Activated T-cell treated with anti-CD3 and anti-CD28 coated beads for 24 hours (primary cell): ENCODE data around the gene CDS2.
"Not testable (repeated sequence)": the region's sequence is repeated elsewhere in the genome, so short reads cannot be mapped to it uniquely, and the experiment has no call there.

ENCODE experiments used
- DNase-seq: peaks from one replicate; pipeline ENCODE4 v3.0.0-alpha.2; 2020; ENCODE audit warnings: low read depth

Gene CDS2

DNA sequence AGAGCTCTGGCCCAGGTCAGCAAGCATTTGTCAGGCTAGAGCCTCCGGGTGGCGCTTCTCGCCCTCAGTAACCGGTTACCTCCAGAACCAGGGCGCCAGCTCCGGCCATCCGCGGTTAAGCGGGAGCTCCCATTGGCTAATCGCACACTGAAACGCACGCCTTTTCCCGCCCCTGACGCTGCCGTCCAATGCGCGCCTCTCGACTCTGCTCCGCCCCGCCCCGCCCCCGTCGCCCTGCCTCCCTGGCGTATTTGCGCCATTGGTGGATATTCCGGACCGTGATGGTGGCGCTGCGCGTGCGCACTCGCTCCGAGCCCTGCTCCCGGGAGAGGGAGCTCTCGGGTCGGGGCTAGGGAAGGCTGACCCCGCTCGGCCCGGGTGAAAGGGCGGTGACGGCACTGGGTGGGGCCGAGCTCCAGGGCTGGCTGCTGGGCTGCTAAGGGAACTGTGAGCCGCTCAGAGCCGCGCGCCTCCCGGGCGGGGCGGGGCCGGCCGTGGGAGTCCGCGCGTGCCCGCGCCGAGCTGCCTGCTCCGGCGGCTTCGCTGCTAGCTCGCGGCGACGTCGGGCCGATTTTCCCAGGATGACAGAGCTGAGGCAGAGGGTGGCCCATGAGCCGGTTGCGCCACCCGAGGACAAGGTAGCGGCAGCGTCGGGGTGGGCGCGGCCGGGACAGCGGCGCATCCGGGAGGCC, at the start of gene CDS2:
Gene CDS2, plus strand, starts transcription at position 497 of the 692 bp plus-strand sequence. Its CDS starts 85 bp downstream, at position 582.
- DNase-seq = peak; percentile 100

- no peak for DNase-seq
Observed at GRCh38 chr20:5077761-5078387, 48.9 kb upstream of the CDS2 start.

DNA sequence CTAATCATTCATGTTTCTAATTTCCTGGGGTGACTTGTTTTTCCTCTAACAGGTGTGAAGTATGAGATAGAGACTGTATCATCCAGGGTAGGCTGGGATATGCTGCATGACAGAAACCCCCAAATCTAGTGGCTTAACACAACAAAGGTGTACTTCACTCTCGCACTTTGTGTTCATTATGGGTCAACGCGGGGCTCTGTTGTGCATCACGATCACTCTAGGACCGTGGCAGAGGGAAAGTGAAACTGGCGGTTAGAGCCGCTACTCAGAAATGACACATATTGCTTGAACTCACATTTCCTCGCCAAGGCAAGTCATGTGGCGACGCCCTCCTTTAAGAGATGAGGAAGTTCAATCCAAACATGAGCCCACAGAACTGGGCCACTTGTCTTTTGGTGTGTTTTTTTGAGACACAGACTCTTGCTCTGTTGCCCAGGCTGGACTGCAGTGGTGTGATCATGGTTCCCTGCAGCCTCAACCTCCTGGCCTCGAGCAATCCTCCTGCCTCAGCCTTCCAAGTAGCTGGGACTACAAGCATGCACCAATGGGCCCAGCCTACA, 48.3 kb upstream of the CDS2 start:
- peak; percentile 72 for DNase-seq

DNA sequence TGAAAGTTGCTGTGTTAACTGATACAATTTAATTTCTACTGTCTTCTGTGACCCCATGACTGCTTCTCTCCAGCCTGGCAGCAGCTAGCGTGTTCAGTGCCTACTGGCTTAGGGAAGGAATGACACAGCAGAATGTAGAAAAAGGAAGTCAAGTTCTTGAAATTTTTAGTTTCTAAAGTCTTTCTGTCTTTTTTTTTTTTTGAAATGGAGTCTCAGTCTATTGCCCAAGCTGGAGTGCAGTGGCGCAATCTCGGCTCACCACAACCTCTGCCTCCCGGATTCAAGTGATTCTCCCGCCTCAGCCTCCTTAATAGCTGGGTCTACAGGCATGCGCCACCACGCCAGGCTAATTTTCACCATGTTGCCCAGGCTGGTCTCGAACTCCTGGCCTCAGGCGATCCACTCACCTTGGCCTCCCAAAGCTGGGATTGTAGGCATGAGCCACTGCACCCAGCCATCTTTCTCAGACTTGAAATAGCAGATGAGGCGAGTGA, 46.4 kb upstream of the CDS2 start:
- no peak for DNase-seq

DNA sequence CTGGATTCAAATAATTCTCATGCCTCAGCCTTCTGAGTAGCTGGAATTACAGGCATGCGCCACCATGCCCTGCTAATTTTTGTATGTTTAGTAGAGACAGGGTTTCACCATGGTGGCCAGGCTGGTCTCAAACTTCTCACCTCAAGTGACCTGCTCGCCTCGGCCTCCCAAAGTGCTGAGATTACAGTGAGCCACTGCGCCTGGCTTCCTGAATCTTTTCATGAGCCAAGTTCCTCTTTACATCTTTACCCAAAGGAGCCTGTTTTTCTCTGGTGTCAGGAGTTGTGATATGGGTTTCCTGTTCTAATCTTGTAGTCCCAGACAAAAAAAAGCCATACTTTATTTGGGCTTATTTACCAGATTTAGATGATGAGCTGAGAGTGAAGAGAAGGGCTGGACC, 41.4 kb upstream of the CDS2 start:
- DNase-seq = no peak

DNA sequence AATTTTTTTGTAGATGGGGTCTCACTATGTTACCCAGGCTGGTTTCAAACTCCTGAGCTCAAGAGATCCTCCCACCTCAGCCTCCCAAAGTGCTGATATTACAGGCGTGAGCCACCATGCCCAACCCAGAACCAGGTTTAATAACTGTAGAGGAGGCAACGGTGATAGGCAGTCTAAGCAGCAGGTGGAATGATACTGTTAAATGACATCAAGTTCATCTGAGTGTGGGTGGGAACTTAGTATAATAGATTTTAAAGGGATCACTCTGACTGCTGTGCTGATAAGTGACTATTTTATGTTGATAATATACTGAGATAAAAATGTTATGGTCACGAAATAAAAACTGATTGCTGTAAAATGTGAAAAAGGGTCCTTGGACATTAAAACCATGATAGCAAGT, 38.1 kb upstream of the CDS2 start:
- no peak for DNase-seq

DNA sequence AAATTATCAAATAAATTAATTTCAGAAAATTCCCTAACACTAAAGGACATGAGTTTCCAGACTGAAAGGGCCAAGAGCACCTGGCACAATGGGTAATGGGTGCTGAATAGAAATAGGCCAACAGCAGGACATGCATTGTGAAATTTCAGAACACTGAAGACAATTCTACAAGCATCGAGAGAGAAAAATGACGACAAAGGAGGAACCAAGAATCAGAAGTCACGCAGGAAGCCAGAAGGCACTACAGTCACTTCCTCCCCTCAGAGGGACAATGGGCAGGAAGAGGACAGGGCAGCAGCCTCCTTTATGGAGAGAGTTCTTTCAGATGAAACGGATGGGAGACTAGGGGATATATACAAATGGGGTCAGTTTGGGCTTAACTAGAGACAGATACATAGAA, 36.6 kb upstream of the CDS2 start:
- DNase-seq = no peak

DNA sequence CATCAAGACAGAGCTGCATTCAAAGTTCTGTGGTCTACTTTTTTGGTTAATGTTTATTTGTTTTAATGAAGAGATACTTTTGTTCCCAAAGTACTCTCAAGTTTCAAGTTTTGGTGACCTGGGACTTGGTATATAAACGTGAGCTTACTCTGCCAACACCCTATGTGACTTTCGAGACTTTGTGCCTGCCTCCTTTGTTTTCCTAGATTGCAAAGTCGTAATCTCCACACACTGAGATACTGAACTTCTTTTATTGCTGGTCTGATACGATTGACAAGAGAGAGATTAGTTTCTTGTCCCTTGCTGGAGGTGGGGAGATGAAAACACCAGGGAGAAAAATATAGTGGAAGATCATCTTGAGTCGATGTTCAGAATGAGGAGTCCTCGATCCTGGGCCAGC, 34.9 kb upstream of the CDS2 start:
- no peak for DNase-seq

- no peak for DNase-seq
Observed at GRCh38 chr20:5092765-5093339, 34.0 kb upstream of the CDS2 start.

DNA sequence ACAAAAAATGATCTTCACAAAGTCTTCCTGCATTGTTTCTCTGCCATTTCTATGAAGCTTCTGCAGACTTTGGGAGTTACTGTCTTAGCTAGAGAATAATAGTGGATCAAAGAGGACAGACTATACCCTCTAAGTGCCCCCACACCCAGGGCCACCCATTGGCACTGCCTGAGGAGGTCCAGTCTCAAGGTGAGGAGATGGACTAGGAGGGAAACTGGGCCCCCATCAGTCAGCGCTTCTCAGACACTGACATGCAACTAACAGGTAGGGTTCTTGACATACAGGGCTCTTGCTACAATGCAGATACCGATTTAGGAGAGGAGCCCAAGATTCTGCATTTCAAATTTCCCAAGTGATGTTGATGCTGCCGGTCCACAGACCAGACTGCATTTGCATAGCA, 31.4 kb upstream of the CDS2 start:
- DNase-seq = no peak

- no peak for DNase-seq
Observed at GRCh38 chr20:5095931-5096330, 30.9 kb upstream of the CDS2 start.

DNA sequence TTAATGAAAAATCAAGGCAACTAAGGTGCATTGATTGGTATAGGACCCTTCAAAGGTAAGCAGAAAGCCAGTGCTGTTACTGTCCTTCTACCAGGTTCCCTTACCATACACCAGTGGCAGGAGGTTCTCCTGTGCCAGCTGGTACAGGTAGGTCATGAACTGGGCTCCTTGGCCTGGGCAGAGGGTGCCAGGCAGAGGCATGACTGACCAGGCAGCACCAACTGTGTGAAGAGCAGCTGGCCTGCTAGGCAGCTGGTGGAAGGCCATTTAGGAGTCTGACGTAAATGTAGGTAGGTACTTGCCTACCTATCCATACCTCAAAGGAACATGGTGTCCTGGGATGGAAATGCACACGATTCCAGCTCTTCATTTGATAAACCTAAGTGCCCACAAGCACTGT, 30.3 kb upstream of the CDS2 start:
- DNase-seq = no peak

GRCh38 chr20:5099009-5099408, 27.8 kb upstream of the CDS2 start:
- DNase-seq = not testable (repeated sequence)

DNA sequence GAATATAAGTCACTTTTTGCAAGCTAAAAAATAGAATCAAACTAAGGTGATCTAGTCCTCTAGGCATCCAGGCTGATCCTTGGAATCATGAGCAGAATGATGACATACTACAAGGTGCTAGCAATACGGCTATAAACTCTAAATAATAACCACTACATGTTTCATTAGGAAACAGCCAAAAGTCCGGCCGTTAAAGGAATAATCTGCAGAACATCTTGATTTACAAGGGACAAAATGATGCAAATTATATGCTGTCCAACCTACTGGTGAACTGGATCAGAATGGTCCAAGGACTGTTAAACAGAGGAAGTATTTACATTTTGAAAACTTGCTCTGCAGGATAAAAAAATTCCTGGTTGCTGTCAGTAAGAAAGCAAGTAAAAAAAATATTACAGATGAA, 26.9 kb upstream of the CDS2 start:
- not testable (repeated sequence) for DNase-seq

GRCh38 chr20:5100684-5101347, 26.0 kb upstream of the CDS2 start:
- DNase-seq = peak; percentile 61

DNA sequence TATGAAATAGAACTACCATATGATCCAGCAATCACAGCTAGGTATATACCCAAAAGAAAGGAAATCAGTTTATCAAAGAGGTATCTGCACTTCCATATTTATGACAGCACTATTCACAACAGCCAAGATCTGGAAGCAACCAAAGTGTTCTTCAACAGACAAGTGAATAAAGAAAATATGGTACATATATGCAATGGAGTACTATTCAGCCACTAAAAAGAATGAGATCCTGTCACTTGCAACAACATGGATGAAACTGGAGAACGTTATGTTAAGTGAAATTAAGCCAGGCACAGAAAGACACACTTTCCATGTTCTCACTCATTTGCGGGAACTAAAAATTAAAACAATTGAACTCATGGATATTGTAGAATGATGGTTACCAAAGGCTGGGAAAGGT, 22.3 kb upstream of the CDS2 start:
- no peak for DNase-seq

- no peak for DNase-seq
Observed at GRCh38 chr20:5109276-5109675, 17.5 kb upstream of the CDS2 start.

- DNase-seq = no peak
Observed at GRCh38 chr20:5113615-5113986, 13.2 kb upstream of the CDS2 start.

- no peak for DNase-seq
Observed at GRCh38 chr20:5114403-5114802, 12.4 kb upstream of the CDS2 start.

GRCh38 chr20:5116875-5117274, 9.9 kb upstream of the CDS2 start:
- no peak for DNase-seq

DNA sequence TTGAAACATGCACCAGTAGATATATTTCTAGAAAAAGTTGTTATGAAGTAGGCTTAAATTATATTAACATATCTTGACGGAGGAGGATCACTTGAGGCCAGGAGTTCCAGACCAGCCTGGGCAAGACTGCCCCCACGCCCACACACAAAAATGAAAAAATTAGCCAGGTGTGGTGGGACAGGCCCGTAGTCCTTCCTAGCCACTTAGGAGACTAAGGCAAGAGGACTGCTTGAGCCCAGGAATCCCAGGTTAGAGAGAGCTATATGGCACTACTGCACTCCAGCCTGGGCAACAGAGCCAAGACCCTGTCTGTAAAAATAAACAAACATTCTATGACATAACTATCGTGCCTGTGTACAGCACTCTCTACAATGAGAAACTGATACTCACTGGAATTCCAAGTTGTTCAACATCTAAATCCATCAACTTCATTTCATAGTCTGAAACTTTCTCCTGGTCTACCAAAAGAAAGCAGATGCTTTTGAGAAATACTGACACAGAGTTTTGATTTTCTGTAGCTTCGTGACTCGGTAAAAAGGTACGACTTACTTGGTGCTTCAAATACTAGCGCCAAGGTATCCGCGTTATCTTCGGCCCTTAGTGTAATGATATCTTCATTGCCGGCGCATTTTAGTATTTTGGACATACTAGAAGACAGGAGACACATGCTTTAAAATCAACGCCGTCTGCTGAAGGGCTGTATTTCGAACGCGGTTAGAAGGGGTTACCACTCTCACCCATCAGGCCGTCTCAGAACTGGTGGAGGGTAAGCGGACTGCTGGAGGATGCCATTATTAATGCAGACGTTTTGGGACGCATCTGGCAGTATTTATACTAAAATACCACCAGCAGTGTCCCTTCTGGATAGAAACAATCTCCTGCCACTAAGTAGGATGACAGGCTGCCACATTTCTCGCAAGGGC, 8.3 kb upstream of the CDS2 start:
- DNase-seq = no peak

GRCh38 chr20:5119143-5119434, 7.7 kb upstream of the CDS2 start:
- DNase-seq = no peak
